CD4-positive, alpha-beta memory T cell (primary cell): ENCODE data around the gene IER2. TPM values are rescaled to one million over a fixed set of nuclear protein-coding genes. Genes with fewer than 3 reads are reported as not detected.
A peak's percentile ranks its signal among the peaks of the same experiment; 100 is the strongest.

ENCODE experiments used
- CTCF ChIA-PET: fragments of 350-600 bp; sonication (Branson Sonifier 250); formaldehyde crosslinking; loops from one replicate; lab custom pipeline; 2021; ENCODE audit warnings: inconsistent platforms; ENCODE audit not compliant: partially characterized antibody; lab: Charles Lee
- POLR2A ChIA-PET: fragments of 350-600 bp; sonication (Branson Sonifier 250); formaldehyde crosslinking; loops from one replicate; lab custom pipeline; 2021; ENCODE audit not compliant: partially characterized antibody; lab: Charles Lee
- DNase-seq, 5 donors: peaks; one replicate each; pipeline versions ENCODE4 v3.0.0 to v3.0.0-alpha.2; 2020 to 2022; ENCODE audit warnings: mixed read lengths in 1 of 5
- H3K27ac ChIP-seq: one replicate; pipeline ENCODE4 v1.7.0; 2013; ENCODE audit warnings: low read depth, low read length
- H3K27me3 ChIP-seq: 2 replicates; pipeline ENCODE4 v1.7.0; 2013; ENCODE audit warnings: mild to moderate bottlenecking, low read length, moderate library complexity; ENCODE audit not compliant: insufficient read depth
- H3K36me3 ChIP-seq: 2 replicates; pipeline ENCODE4 v1.7.0; 2013; ENCODE audit warnings: mild to moderate bottlenecking, low read length, moderate library complexity; ENCODE audit not compliant: insufficient read depth
- H3K4me1 ChIP-seq: 2 replicates; pipeline ENCODE4 v1.7.0; 2013; ENCODE audit warnings: mild to moderate bottlenecking, low read length, moderate library complexity; ENCODE audit not compliant: insufficient read depth
- H3K4me3 ChIP-seq, 2 donors: one replicate each; pipeline ENCODE4 v1.7.0; 2013; ENCODE audit warnings: low read length in 2 of 2, mild to moderate bottlenecking in 1 of 2
- H3K9me3 ChIP-seq, 2 donors: one replicate each; pipeline ENCODE4 v1.7.0; 2013; ENCODE audit warnings: low read length in 2 of 2, control low read depth in 1 of 2; ENCODE audit not compliant: control insufficient read depth in 1 of 2
- H3K27ac Mint-ChIP-seq, 7 donors: one replicate each; pipeline ENCODE4 v1.8.0; 2020 to 2021; ENCODE audit warnings: mixed read lengths in 7 of 7, mild to moderate bottlenecking in 6 of 7, inconsistent platforms in 3 of 7, moderate library complexity in 3 of 7
- H3K27me3 Mint-ChIP-seq, 2 donors: one replicate each; pipeline ENCODE4 v1.8.0; 2020 to 2021; ENCODE audit warnings: mixed read lengths in 2 of 2
- H3K36me3 Mint-ChIP-seq, 2 donors: one replicate each; pipeline ENCODE4 v1.8.0; 2020 to 2021; ENCODE audit warnings: mixed read lengths in 2 of 2, inconsistent platforms in 1 of 2, mild to moderate bottlenecking in 1 of 2
- H3K4me1 Mint-ChIP-seq, 4 donors: one replicate each; pipeline ENCODE4 v1.8.0; 2020 to 2021; ENCODE audit warnings: mixed read lengths in 4 of 4, mild to moderate bottlenecking in 1 of 4
- H3K4me3 Mint-ChIP-seq, 8 donors: one replicate each; pipeline ENCODE4 v1.8.0; 2020 to 2021; ENCODE audit warnings: mixed read lengths in 8 of 8, mild to moderate bottlenecking in 7 of 8, moderate library complexity in 6 of 8, inconsistent platforms in 3 of 8
- H3K9me3 Mint-ChIP-seq, 8 donors: one replicate each; pipeline ENCODE4 v1.8.0; 2020 to 2021; ENCODE audit warnings: mixed read lengths in 8 of 8, mild to moderate bottlenecking in 5 of 8, inconsistent platforms in 3 of 8, moderate library complexity in 1 of 8
- intact Hi-C: fragments of 100-400 bp; cut with micrococcal nuclease; formaldehyde crosslinking; loops from one replicate; pipeline ENCODE4 v1.15.1; 2023
- polyA plus RNA-seq, 2 donors: library from polyadenylated mRNA; unstranded; fragments of 300-500 nt; fragmentation: Illumina TruSeq; gene quantifications; one replicate each; pipeline ENCODE4 v1.2.3, GENCODE V29; 2021
- total RNA-seq, 2 experiments: library from RNA; stranded (reverse); gene quantifications; one replicate each; pipeline ENCODE4 v1.2.3, GENCODE V29; 2021

Gene IER2
- total and polyA plus RNA-seq, 4 experiments from 2014 or later, result 148 to 446 (median 177) TPM

GRCh38 chr19:13112555-13112954 is 37.7 kb upstream of the IER2 start:
- no peaks in the 10 kb centered on the region for H3K27me3 ChIP-seq
- ChIA-PET POLR2A (interaction anchor here (2.7 kb wide), 1 partner anchor 13 kb away, joined by 6 read pairs; no protein-coding TSS in a partner anchor), CTCF (no interaction called here)
- DNase-seq, result no peak
- Mint-ChIP-seq H3K4me3 (no peak overlapping the region), H3K27me3 (no peaks in the 10 kb centered on the region), H3K36me3 (peaks cover 0 to 16% of the 10 kb centered on the region in 2 donors), H3K4me1 (peaks cover 5 to 26% (median 15%) of the 10 kb centered on the region in 4 donors), H3K27ac (peak overlapping the region in 1 of 7 donors; percentile 41), H3K9me3 (no peaks in the 10 kb centered on the region)
- H3K9me3 ChIP-seq, result no peaks in the 10 kb centered on the region
- peaks cover 15% of the 10 kb centered on the region for H3K36me3 ChIP-seq
- no peak overlapping the region for H3K4me3 ChIP-seq
- H3K4me1 ChIP-seq, result peaks cover 18% of the 10 kb centered on the region
- intact Hi-C loops, result no loop called here
- no peak overlapping the region for H3K27ac ChIP-seq

GRCh38 chr19:13115936-13116281 is 34.3 kb upstream of the IER2 start:
- peaks cover 11 to 48% (median 32%) of the 10 kb centered on the region in 4 donors for H3K4me1 Mint-ChIP-seq
- H3K27ac ChIP-seq, result peak overlapping the region; percentile 65
- DNase-seq, result no peak
- peaks cover 0 to 2% (median 0%) of the 10 kb centered on the region in 8 donors for H3K9me3 Mint-ChIP-seq
- CTCF ChIA-PET, result interaction anchor here (5.1 kb wide), 1 partner anchor 11 kb away, joined by 35 read pairs; no protein-coding TSS in a partner anchor
- POLR2A ChIA-PET, result interaction anchor here (0.7 to 7.2 kb wide), 8 partner anchors 11 to 51 kb away, joined by 3 to 132 read pairs (median 22); partner anchors contain the start of genes IER2, LYL1 and STX10
- H3K27ac Mint-ChIP-seq, result peak overlapping the region in 6 of 7 donors; percentile 73 to 97 (median 90)
- no peaks in the 10 kb centered on the region for H3K27me3 ChIP-seq
- peaks cover 11% of the 10 kb centered on the region for H3K36me3 ChIP-seq
- H3K4me3 Mint-ChIP-seq, result peak overlapping the region; percentile 91 to 98 (median 96)
- intact Hi-C loops, result loop anchor here (1.0 to 5.0 kb wide), 6 partner anchors 12 to 146 kb away; partner anchors contain the start of genes IER2 and STX10
- H3K4me3 ChIP-seq, result peak overlapping the region; percentile 79 to 94
- H3K4me1 ChIP-seq, result peaks cover 43% of the 10 kb centered on the region
- H3K27me3 Mint-ChIP-seq, result no peaks in the 10 kb centered on the region
- H3K9me3 ChIP-seq, result no peaks in the 10 kb centered on the region
- H3K36me3 Mint-ChIP-seq, result peaks cover 0 to 14% of the 10 kb centered on the region in 2 donors

- intact Hi-C loops, result loop anchor here (1.0 to 5.0 kb wide), 6 partner anchors 12 to 146 kb away; partner anchors contain the start of genes IER2 and STX10
- Histone ChIP-seq H3K4me1 (peaks cover 49% of the 10 kb centered on the region), H3K36me3 (peaks cover 11% of the 10 kb centered on the region), H3K4me3 (peak within 1 kb of the TSS; percentile 79 to 94), H3K27me3 (no peaks in the 10 kb centered on the region), H3K9me3 (no peaks in the 10 kb centered on the region), H3K27ac (peak within 1 kb of the TSS; percentile 65)
- ChIA-PET POLR2A (interaction anchor here (0.7 to 7.2 kb wide), 12 partner anchors 11 to 325 kb away, joined by 3 to 132 read pairs (median 12); partner anchors contain the start of genes IER2, JUNB, LYL1 and STX10), CTCF (interaction anchor here (1.0 to 5.1 kb wide), 5 partner anchors 11 to 147 kb away, joined by 3 to 35 read pairs (median 4); no protein-coding TSS in a partner anchor)
- peak; percentile 85 to 93 (median 88) for DNase-seq
- H3K9me3 Mint-ChIP-seq, result peaks cover 0 to 2% (median 0%) of the 10 kb centered on the region in 8 donors
- peak within 1 kb of the TSS; percentile 89 to 97 (median 92) for H3K27ac Mint-ChIP-seq
- peaks cover 13 to 54% (median 36%) of the 10 kb centered on the region in 4 donors for H3K4me1 Mint-ChIP-seq
- peaks cover 0 to 14% of the 10 kb centered on the region in 2 donors for H3K36me3 Mint-ChIP-seq
- H3K27me3 Mint-ChIP-seq, result no peaks in the 10 kb centered on the region
- peak within 1 kb of the TSS; percentile 91 to 98 (median 96) for H3K4me3 Mint-ChIP-seq
Measured at GRCh38 chr19:13116282-13117175, 33.7 kb upstream of the IER2 start, which contains the start of gene TRMT1. TSS of gene TRMT1 (minus strand) at chr19:13116740. CDS start at chr19:13116399, 341 bp downstream.

GRCh38 chr19:13117176-13117771 is 32.9 kb upstream of the IER2 start:
- ChIA-PET CTCF (interaction anchor here (0.6 to 5.1 kb wide), 8 partner anchors 12 to 161 kb away, joined by 3 to 35 read pairs (median 4); partner anchors contain the start of genes IER2 and STX10), POLR2A (interaction anchor here (0.6 to 7.2 kb wide), 18 partner anchors 12 to 325 kb away, joined by 3 to 132 read pairs (median 5); partner anchors contain the start of genes CALR, IER2, JUNB and LYL1)
- Histone ChIP-seq H3K36me3 (peaks cover 10% of the 10 kb centered on the region), H3K4me1 (peaks cover 57% of the 10 kb centered on the region), H3K27ac (peak overlapping the region; percentile 65), H3K4me3 (peak overlapping the region; percentile 79 to 94), H3K27me3 (no peaks in the 10 kb centered on the region), H3K9me3 (no peaks in the 10 kb centered on the region)
- peak in 2 of 5 donors; percentile 45 for DNase-seq
- intact Hi-C loops, result loop anchor here (2.0 to 5.0 kb wide), 4 partner anchors 16 to 145 kb away; no protein-coding TSS in a partner anchor
- H3K27ac Mint-ChIP-seq, result peak overlapping the region; percentile 89 to 97 (median 92)
- H3K4me3 Mint-ChIP-seq, result peak overlapping the region; percentile 91 to 98 (median 96)
- peaks cover 18 to 61% (median 42%) of the 10 kb centered on the region in 4 donors for H3K4me1 Mint-ChIP-seq
- peaks cover 0 to 2% (median 0%) of the 10 kb centered on the region in 8 donors for H3K9me3 Mint-ChIP-seq
- H3K27me3 Mint-ChIP-seq, result no peaks in the 10 kb centered on the region
- peaks cover 0 to 17% of the 10 kb centered on the region in 2 donors for H3K36me3 Mint-ChIP-seq

GRCh38 chr19:13117772-13118423 is 32.3 kb upstream of the IER2 start, which contains the start of gene NACC1:
TSS of gene NACC1 (plus strand) at chr19:13118264. CDS start at chr19:13135208, 16,944 bp downstream.
- peaks cover 22 to 67% (median 46%) of the 10 kb centered on the region in 4 donors for H3K4me1 Mint-ChIP-seq
- peaks cover 60% of the 10 kb centered on the region for H3K4me1 ChIP-seq
- intact Hi-C loops, result loop anchor here (2.0 to 5.0 kb wide), 4 partner anchors 15 to 144 kb away; no protein-coding TSS in a partner anchor
- H3K36me3 ChIP-seq, result peaks cover 5% of the 10 kb centered on the region
- H3K27ac ChIP-seq, result peak within 1 kb of the TSS; percentile 65
- ChIA-PET POLR2A (interaction anchor here (0.6 to 7.2 kb wide), 20 partner anchors 13 to 1545 kb away, joined by 3 to 132 read pairs (median 4); partner anchors contain the start of genes CALR, IER2, JUNB and LYL1), CTCF (interaction anchor here (0.6 to 5.1 kb wide), 7 partner anchors 13 to 160 kb away, joined by 3 to 35 read pairs (median 4); partner anchors contain the start of genes IER2 and STX10)
- peak within 1 kb of the TSS; percentile 79 to 94 for H3K4me3 ChIP-seq
- H3K27ac Mint-ChIP-seq, result peak within 1 kb of the TSS; percentile 89 to 97 (median 92)
- no peaks in the 10 kb centered on the region for H3K9me3 ChIP-seq
- peaks cover 0 to 19% of the 10 kb centered on the region in 2 donors for H3K36me3 Mint-ChIP-seq
- peak within 1 kb of the TSS; percentile 91 to 98 (median 96) for H3K4me3 Mint-ChIP-seq
- peak; percentile 84 to 90 (median 88) for DNase-seq
- peaks cover 0 to 2% (median 0%) of the 10 kb centered on the region in 8 donors for H3K9me3 Mint-ChIP-seq
- no peaks in the 10 kb centered on the region for H3K27me3 ChIP-seq
- H3K27me3 Mint-ChIP-seq, result no peaks in the 10 kb centered on the region
